Activated T-cell treated with anti-CD3 and anti-CD28 coated beads, Interleukin-2, amount 50 U/mL, for 48 hours (primary cell): Measurements from ENCODE around the gene ECEL1.
A peak's percentile ranks its signal among the peaks of the same experiment; 100 is the strongest.
"Not testable (repeated sequence)": the region's sequence is repeated elsewhere in the genome, so short reads cannot be mapped to it uniquely, and the experiment has no call there.

Source experiments
- DNase-seq, 2 experiments: peaks; one replicate each; pipeline ENCODE4 v3.0.0-alpha.2; 2020

The ECEL1 gene, protein sequence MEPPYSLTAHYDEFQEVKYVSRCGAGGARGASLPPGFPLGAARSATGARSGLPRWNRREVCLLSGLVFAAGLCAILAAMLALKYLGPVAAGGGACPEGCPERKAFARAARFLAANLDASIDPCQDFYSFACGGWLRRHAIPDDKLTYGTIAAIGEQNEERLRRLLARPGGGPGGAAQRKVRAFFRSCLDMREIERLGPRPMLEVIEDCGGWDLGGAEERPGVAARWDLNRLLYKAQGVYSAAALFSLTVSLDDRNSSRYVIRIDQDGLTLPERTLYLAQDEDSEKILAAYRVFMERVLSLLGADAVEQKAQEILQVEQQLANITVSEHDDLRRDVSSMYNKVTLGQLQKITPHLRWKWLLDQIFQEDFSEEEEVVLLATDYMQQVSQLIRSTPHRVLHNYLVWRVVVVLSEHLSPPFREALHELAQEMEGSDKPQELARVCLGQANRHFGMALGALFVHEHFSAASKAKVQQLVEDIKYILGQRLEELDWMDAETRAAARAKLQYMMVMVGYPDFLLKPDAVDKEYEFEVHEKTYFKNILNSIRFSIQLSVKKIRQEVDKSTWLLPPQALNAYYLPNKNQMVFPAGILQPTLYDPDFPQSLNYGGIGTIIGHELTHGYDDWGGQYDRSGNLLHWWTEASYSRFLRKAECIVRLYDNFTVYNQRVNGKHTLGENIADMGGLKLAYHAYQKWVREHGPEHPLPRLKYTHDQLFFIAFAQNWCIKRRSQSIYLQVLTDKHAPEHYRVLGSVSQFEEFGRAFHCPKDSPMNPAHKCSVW

DNA sequence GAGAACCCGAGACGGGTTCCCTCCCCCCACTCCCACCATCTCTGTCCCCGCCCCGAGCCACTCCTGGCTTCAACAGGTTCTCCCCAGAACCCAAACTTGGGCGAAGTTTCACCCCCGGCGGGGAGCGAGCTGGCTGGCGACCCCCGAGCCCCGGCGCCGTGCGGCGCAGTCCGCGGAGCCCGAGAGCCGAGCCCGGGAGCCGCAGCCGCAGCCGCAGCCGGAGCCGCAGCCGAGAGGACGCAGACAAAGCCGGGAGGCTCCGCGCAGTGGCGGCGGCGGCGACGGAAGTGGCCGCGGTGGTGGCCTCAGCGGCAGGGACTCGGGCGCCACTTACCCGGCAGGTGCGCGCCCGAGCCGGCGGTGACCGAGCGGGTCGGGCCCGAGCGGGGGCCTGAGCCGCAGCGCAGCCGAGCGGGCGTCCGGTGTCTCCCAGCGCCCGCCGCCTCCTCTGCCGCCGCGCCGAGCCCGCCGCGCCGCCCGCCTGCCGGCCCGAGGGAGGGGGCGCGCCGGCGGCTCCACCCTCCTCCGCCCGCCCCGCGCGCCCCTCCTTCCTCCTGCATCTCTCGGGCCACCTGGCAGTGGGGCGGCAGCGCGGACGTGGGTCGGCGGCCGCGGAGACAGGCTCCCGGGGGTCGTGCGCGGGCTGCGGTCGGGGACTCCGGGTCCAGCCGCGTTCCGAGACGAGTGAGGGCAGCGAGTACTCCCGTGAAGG lies at the start of gene ECEL1:
ECEL1 (minus strand) TSS at position 450 of the 712 bp plus-strand sequence. CDS start 1,181 bp downstream, outside the sequence.
- DNase-seq, result peak in 1 of 2 experiments; percentile 37

- DNase-seq, result no peak
Observed at GRCh38 chr2:232537079-232537478, 49.4 kb upstream of the ECEL1 start.

DNA sequence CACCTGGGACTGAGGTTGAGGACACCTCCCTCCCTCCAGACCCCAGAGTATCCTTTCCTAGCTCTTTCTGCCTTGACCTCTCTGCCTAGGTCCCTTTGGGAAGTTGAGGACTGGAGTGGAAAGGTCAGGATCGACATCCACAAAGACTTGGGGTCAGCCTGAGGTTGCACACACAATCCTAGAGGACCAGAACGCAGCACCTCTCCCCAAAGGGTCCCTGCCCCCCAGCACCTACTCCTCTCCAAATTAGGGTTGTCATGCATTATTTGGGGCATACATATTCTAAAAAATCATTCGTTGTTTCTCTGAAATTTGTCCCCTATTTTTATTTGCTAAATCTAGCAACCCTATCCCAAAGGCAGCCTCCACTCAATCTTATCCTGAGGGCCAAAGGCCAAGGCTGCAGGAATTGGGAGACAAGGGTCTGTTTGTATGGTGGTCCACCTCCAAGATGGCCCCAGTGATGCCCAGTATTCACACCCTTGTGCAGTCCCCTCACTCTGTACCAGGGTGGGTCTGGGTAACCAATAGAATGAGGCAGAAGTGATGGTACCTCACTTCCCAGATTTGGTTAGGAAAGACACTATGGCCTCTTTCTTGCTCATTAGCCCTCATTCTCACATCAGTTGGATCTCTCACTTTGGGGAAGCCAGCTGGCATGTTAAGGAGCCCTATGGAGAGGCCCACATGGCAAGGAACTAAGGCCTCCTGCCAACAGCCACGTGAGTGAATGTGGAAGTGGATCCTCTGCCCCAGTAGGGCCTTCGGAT lies 48.3 kb upstream of the ECEL1 start:
- no peak for DNase-seq

DNA sequence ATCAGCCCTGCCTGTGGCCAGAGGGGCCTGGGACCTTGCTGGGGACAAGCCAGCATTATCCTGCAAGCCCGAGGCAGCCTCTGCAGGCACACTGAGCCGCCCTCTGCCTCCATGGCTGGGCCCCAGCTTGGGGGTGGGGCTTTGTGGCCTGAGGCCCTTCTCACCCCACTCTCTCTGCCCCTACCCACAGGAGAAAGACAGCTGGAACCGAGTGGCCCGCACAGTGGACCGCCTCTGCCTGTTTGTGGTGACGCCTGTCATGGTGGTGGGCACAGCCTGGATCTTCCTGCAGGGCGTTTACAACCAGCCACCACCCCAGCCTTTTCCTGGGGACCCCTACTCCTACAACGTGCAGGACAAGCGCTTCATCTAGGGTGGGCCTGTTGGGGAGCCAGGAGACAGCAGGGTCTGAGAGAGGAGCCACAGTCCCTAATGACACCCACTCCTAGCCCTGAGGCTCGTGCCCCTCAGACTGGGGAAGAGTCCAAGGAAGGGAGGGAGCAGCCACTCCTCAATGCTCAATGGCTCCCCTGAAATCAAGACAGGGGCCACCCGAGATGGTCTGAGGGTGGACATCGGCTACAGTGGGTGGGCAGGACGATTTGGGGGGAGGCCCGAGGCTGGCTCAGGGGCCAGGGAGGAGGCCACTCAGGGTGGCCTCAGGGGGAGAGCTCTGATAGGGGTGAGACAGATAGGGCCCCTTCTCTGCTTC lies 47.5 kb upstream of the ECEL1 start:
- no peak for DNase-seq

DNA sequence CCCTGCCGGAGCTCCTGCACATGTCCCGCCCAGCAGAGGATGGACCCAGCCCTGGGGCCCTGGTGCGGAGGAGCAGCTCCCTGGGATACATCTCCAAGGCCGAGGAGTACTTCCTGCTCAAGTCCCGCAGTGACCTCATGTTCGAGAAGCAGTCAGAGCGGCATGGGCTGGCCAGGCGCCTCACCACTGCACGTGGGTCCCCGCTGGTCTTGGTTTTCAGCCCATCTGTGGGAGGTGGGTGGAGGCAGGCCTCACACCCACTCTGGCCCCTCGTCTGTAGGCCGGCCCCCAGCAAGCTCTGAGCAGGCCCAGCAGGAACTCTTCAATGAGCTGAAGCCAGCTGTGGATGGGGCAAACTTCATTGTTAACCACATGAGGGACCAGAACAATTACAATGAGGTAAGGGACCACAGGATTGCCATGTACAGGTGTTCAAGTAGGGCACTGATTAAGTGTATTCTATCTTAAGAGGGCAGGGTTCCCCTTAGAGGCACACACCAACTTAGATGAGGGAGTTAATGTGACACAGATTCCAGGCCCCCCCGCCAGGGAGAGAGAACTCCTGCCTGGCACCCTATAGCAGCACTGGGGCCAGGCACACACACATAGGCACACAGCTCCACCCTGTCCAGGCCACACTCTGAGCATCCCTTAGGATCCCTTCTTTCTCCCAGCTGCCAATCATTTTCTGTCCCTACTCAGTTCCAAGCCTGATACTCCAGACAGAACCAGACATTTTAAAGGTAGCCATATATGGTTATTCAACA lies 46.5 kb upstream of the ECEL1 start:
- DNase-seq, result no peak

- not testable (repeated sequence) for DNase-seq
Observed at GRCh38 chr2:232532821-232533220, 45.2 kb upstream of the ECEL1 start.

DNA sequence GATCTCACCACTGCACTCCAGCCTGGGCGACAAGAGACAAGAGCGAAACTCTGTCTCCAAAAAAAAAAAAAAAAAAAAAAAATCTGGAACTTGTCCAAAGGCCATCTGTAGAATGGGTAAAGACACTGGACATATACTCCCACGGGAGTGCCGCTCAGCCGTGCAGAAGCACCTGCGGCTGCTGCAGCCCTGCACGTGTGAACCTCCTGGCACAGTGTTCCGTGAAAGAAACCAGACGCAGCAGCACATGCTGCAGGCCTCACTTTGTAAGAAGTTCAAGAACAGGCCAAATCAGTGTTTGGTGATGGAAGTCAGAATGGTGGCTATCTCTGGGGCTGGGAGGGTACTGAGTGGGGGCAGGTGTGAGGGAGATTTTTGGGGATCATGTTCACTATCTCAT lies 44.8 kb upstream of the ECEL1 start:
- no peak for DNase-seq

DNA sequence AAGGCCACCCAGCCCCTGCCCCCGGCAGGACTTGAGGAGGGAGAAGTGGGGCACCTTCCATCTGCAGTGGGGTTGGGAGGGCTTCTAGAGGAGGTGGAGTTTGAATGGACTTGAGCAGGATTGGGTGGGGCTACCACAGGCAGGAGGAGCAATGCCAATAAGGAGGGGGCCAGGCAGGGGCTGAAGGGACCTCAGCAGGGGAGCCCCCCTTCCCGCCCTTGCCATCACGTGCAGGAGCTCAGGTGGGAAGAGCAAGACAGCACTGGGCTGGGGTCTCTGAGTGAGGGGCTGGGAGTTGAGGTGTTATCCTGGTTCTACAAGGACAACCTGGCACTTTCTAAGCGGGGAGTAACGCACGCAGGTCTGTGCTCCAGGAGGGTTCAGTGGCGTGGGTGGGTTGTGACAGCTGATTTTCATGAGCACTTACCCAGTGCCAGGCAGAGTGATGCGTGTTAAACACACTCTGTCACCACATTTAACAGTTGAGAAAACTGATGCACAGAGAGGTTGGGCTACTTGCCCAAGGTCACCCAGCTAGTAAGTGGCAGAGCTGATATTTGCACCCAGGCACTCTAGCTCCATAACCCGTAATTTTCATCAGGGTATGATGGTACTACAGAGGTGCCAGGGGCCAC lies 43.1 kb upstream of the ECEL1 start:
- DNase-seq, result no peak

GRCh38 chr2:232529806-232530547 lies 42.3 kb upstream of the ECEL1 start:
- no peak for DNase-seq

DNA sequence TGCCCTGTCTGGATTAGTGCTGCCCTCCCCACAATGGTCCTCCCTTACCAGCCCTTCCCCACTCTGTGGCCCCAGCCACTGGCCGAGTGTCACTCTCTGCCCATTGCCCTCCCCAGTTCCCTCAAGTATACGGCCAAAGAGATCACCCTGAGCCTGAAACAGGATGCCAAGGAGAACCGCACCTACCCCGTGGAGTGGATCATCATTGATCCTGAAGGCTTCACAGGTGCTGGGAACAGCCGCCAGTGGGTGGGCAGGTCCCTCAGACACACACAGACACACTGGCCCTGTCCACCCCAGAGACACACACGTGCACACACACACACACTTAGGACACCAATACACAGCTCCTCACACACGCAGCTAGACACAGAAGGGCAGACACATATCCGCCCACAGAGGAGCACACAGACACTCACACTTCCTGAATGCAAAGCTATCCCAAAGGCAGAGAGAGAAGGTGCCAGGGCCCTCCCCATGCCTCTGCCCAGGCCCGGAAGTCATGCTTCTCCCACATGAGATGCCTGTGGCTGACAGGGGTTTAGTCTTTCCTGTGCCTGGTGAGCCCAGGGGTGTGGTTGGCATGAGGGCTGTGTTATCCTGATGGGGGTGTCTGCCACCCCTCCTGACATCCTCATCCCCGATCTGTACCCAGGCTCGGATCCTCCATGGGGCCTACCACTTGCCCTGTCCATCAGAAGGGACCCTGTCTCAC lies 41.3 kb upstream of the ECEL1 start:
- DNase-seq, result no peak

DNA sequence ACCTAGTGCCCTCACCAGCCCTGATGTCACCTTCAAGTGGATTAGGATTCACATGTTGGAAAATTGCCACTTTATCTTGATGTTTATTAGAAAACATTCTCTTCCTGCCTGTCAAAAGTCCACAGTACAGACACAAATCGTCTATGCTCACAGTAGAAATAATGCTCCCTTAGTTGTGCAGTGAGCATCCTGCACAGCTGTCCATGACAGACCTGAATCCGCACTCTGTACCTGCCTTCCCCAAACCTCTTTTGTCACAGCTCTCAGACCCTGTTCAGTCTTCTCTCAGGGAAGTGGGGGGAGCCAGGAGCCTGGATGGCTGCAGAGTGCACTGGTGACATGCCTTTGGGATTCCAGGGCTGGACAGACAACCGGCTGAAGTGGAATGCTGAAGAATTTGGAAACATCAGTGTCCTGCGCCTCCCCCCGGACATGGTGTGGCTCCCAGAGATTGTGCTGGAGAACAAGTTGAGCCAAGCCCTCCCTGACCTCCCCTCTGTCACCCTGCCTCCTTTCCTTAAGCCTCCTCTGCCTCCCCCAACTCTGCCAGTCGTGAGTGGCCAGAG lies 40.4 kb upstream of the ECEL1 start:
- no peak for DNase-seq

DNA sequence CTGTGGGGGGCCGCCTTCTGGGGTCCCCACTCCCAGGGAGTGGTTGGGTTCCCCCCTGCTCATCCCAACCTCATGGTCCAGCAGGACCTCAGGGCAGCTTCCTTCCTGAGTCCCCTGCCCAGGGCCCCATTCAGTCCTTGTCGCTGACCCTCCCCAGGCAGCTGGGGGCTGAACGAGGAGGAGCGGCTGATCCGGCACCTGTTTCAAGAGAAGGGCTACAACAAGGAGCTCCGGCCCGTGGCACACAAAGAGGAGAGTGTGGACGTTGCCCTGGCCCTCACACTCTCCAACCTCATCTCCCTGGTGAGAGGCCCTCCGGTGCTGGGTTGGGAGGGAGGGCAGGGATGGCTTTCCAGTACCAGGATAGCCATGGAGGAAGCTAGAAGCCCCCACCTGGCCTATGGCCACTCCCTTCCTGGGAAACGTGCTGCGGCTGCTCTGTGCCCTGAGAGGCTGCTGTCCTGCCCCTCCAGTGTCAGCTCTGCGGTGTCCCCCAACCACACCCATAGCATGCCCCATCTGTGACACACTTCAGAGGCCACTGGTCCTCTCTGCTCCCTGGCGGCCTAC lies 38.8 kb upstream of the ECEL1 start:
- DNase-seq, result no peak

GRCh38 chr2:232525791-232526371 lies 38.2 kb upstream of the ECEL1 start, which contains the start of gene CHRND:
CHRND (plus strand) TSS chr2:232526160; CDS start chr2:232526216, 56 bp downstream.
- no peak for DNase-seq

DNA sequence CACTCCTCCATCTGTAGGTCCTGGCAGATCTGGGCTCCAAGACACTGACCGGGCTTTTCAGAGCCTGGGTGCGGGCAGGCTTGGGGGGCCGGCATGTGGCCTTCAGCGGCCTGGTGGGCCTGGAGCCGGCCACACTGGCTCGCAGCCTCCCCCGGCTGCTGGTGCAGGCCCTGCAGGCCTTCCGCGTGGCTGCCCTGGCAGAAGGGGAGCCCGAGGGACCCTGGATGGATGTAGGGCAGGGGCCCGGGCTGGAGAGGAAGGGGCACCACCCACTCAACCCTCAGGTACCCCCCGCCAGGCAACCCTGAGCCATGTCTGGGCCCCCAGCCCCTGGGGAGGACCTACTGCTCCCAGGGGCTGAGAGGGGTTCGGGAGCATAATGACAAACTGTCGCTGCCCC lies 37.6 kb upstream of the ECEL1 start:
- DNase-seq, result no peak

GRCh38 chr2:232524771-232525170 lies 37.1 kb upstream of the ECEL1 start:
- no peak for DNase-seq

- DNase-seq, result peak; percentile 62 to 69
Observed at GRCh38 chr2:232523682-232524597, 36.3 kb upstream of the ECEL1 start.

DNA sequence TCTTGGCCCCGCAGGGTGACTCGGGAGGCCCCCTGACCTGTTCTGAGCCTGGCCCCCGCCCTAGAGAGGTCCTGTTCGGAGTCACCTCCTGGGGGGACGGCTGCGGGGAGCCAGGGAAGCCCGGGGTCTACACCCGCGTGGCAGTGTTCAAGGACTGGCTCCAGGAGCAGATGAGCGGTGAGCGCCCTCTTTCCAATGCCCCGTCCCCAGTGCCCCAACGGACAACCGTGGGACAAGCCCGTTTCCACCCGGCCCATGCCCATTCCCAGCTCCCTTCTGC lies 35.7 kb upstream of the ECEL1 start:
- no peak for DNase-seq
